IMR-90 (cell line): ENCODE data around the gene GRAMD1A. TPM values are rescaled to one million over a fixed set of nuclear protein-coding genes. Genes with fewer than 3 reads are reported as not detected.

Source experiments
- ATAC-seq: fragments of 200-7000 bp; cut with Tn5 transposase; 2 replicates; pipeline ENCODE4 v1.9.1; 2020; ENCODE audit warnings: low read depth, mild to moderate bottlenecking, moderate library complexity
- BruUV-seq: library from RNA; stranded (reverse); fragments of 400-500 nt; replicated peaks from 2 replicates; lab custom pipeline; 2021; lab: Mats Ljungman, UMichigan
- CTCF ChIA-PET: fragments of 300-600 bp; formaldehyde crosslinking; extraction: SDS; loops from one replicate; lab custom pipeline; 2021; ENCODE audit warnings: antibody characterized with exemption; lab: Yijun Ruan, JAX
- POLR2A ChIA-PET: fragments of 300-600 bp; sonication (Branson Sonifier 250); formaldehyde crosslinking; loops from one replicate; lab custom pipeline; 2022; ENCODE audit warnings: antibody characterized with exemption; ENCODE audit not compliant: unreplicated experiment; lab: Charles Lee
- DNase-seq: peaks from one replicate; pipeline ENCODE4 v3.0.0; 2013
- H2AFZ ChIP-seq: replicated peaks from 2 replicates; pipeline ENCODE3; 2013; ENCODE audit warnings: low read length, mild to moderate bottlenecking; ENCODE audit not compliant: poor library complexity
- H2AK5ac ChIP-seq: 2 replicates; pipeline ENCODE4 v1.6.1; 2013; ENCODE audit warnings: low read depth, low read length, inconsistent platforms
- H2AK9ac ChIP-seq: replicated peaks from 2 replicates; pipeline ENCODE3; 2013; ENCODE audit warnings: mild to moderate bottlenecking, low read depth, low read length, moderate library complexity; ENCODE audit not compliant: poor library complexity
- H2BK120ac ChIP-seq: 2 replicates; pipeline ENCODE4 v1.6.1; 2013; ENCODE audit warnings: low read depth, low read length, inconsistent platforms
- H2BK15ac ChIP-seq: 3 replicates; pipeline ENCODE4 v1.6.1; 2013; ENCODE audit warnings: low read depth, low read length, inconsistent platforms
- H2BK20ac ChIP-seq: 2 replicates; pipeline ENCODE4 v1.6.1; 2013; ENCODE audit warnings: low read depth, mild to moderate bottlenecking, inconsistent platforms, low read length, moderate library complexity
- H2BK5ac ChIP-seq: 2 replicates; pipeline ENCODE4 v1.6.1; 2013; ENCODE audit warnings: mild to moderate bottlenecking, low read depth, low read length, inconsistent platforms; ENCODE audit not compliant: poor library complexity, severe bottlenecking
- H3K14ac ChIP-seq: replicated peaks from 2 replicates; pipeline ENCODE4 v1.6.1; 2013; ENCODE audit warnings: low read depth, low read length, inconsistent platforms
- H3K18ac ChIP-seq: 2 replicates; pipeline ENCODE4 v1.6.1; 2013; ENCODE audit warnings: low read depth, low read length, control low read depth
- H3K23ac ChIP-seq: 2 replicates; pipeline ENCODE4 v1.6.1; 2013; ENCODE audit warnings: low read depth, low read length, inconsistent platforms
- H3K27ac ChIP-seq: 2 replicates; pipeline ENCODE4 v1.5.1; 2013; ENCODE audit warnings: mild to moderate bottlenecking, control low read depth, low read length; ENCODE audit not compliant: insufficient read depth
- H3K27me3 ChIP-seq: 2 replicates; pipeline ENCODE4 v1.6.1; 2013; ENCODE audit warnings: low read length; ENCODE audit not compliant: control insufficient read depth, insufficient read depth
- H3K36me3 ChIP-seq: 2 replicates; pipeline ENCODE4 v1.6.1; 2013; ENCODE audit warnings: low read length, mixed read lengths; ENCODE audit not compliant: control insufficient read depth, insufficient read depth
- H3K4ac ChIP-seq: 2 replicates; pipeline ENCODE4 v1.6.1; 2013; ENCODE audit warnings: low read depth, low read length, inconsistent platforms
- H3K4me1 ChIP-seq: 2 replicates; pipeline ENCODE4 v1.6.1; 2013; ENCODE audit warnings: low read length, mixed read lengths; ENCODE audit not compliant: control insufficient read depth, insufficient read depth
- H3K4me2 ChIP-seq: 2 replicates; pipeline ENCODE4 v1.6.1; 2013; ENCODE audit warnings: low read depth, mild to moderate bottlenecking, control low read depth, low read length, moderate library complexity
- H3K4me3 ChIP-seq: 2 replicates; pipeline ENCODE4 v1.5.1; 2013; ENCODE audit warnings: low read depth, mild to moderate bottlenecking, control low read depth, low read length, moderate library complexity; ENCODE audit not compliant: insufficient read depth
- H3K56ac ChIP-seq: 2 replicates; pipeline ENCODE4 v1.6.1; 2013; ENCODE audit warnings: low read length, inconsistent platforms; ENCODE audit not compliant: insufficient read depth; ENCODE audit errors: extremely low read depth
- H3K79me1 ChIP-seq, 2 experiments: 2 replicates each; pipeline ENCODE4 v1.6.1; 2013; ENCODE audit warnings: low read length in 2 of 2, inconsistent platforms in 1 of 2, low read depth in 1 of 2
- H3K9ac ChIP-seq: 2 replicates; pipeline ENCODE4 v1.6.1; 2013; ENCODE audit warnings: low read depth, low read length, control low read depth
- H3K9me1 ChIP-seq: 2 replicates; pipeline ENCODE4 v1.6.1; 2013; ENCODE audit warnings: low read length, inconsistent platforms; ENCODE audit not compliant: insufficient read depth
- H3K9me3 ChIP-seq: 2 replicates; pipeline ENCODE4 v1.6.1; 2013; ENCODE audit warnings: low read length; ENCODE audit not compliant: control insufficient read depth, insufficient read depth
- H4K20me1 ChIP-seq: 2 replicates; pipeline ENCODE4 v1.6.1; 2013; ENCODE audit warnings: low read length, inconsistent platforms; ENCODE audit not compliant: insufficient read depth
- H4K5ac ChIP-seq: 2 replicates; pipeline ENCODE4 v1.6.1; 2013; ENCODE audit warnings: mild to moderate bottlenecking, low read depth, low read length, control low read depth
- H4K8ac ChIP-seq, 2 experiments: 2 replicates each; pipeline ENCODE4 v1.6.1; 2013; ENCODE audit warnings: low read depth in 2 of 2, low read length in 2 of 2, control low read depth in 1 of 2, inconsistent platforms in 1 of 2
- H4K91ac ChIP-seq: 2 replicates; pipeline ENCODE4 v1.6.1; 2013; ENCODE audit warnings: low read depth, low read length, inconsistent platforms; ENCODE audit not compliant: insufficient read depth
- MAFK ChIP-seq: IDR thresholded peaks from 2 replicates; pipeline ENCODE4 v1.6.1; 2012; ENCODE audit warnings: low read depth, low read length, improper control_type of control experiment
- MXI1 ChIP-seq: IDR thresholded peaks from 2 replicates; pipeline ENCODE4 v1.6.1; 2012; ENCODE audit warnings: low read depth, mild to moderate bottlenecking, low read length, moderate library complexity, borderline replicate concordance
- NFE2L2 ChIP-seq: fragments of 150-350 bp; IDR thresholded peaks from 2 replicates; pipeline ENCODE4 v1.6.1; 2016; ENCODE audit warnings: low read depth, mild to moderate bottlenecking, low read length
- RCOR1 ChIP-seq: IDR thresholded peaks from 2 replicates; pipeline ENCODE4 v1.6.1; 2012; ENCODE audit warnings: mild to moderate bottlenecking, low read length, improper control_type of control experiment; ENCODE audit not compliant: insufficient replicate concordance
- SMC3 ChIP-seq: fragments of 150-350 bp; IDR thresholded peaks from 2 replicates; pipeline ENCODE4 v1.6.1; 2016; ENCODE audit warnings: low read depth, mild to moderate bottlenecking, antibody characterized with exemption, low read length, moderate library complexity
- WGBS, 2 experiments: methylation state at CpG; one replicate each; pipeline versions ENCODE4 v1.1.5 to v1.1.7; 2013; ENCODE audit warnings: missing lambda C conversion rate in 2 of 2; ENCODE audit not compliant: insufficient read length in 1 of 2; ENCODE audit errors: extremely low coverage in 2 of 2; 5-methylcytosine and 5-hydroxymethylcytosine counted together
- dilution Hi-C: fragments of 300-500 bp; cut with HindIII; formaldehyde crosslinking; loops from one replicate; pipeline ENCODE4 v1.14.3; 2018; ENCODE audit warnings: low sequenced_read_pairs; ENCODE audit not compliant: unreplicated experiment
- in situ Hi-C: fragments of 300-500 bp; cut with MboI; formaldehyde crosslinking; loops from 3 replicates; pipeline ENCODE4 v1.14.3; 2019; ENCODE audit warnings: low sequenced_read_pairs, inconsistent platforms, mixed read lengths
- intact Hi-C: fragments of 100-400 bp; cut with micrococcal nuclease; formaldehyde crosslinking; loops from 2 replicates; pipeline ENCODE4 v1.10.0; 2022
- polyA plus RNA-seq, 3 experiments: library from polyadenylated mRNA; depleted of rRNA; stranded (reverse); fragments of >200 nt; gene quantifications; 2 replicates each; pipeline ENCODE4 v1.2.3, GENCODE V29; 2012; ENCODE audit warnings: low replicate concordance in 1 of 3
- total RNA-seq: library from RNA; depleted of rRNA; stranded (reverse); fragments of >200 nt; gene quantifications from 2 replicates; pipeline ENCODE4 v1.2.3, GENCODE V29; 2012
- TF ChIP-seq, protein P1 (sequence below): fragments of 150-350 bp; IDR thresholded peaks from 2 replicates; pipeline ENCODE4 v1.6.1; 2016; ENCODE audit warnings: low read depth, mild to moderate bottlenecking, low read length, moderate library complexity, borderline replicate concordance

Gene GRAMD1A
- total and polyA plus RNA-seq, 2 of the 4 experiments (the other 2 are of a cell fraction), result 11.1 to 63.0 TPM

DNA sequence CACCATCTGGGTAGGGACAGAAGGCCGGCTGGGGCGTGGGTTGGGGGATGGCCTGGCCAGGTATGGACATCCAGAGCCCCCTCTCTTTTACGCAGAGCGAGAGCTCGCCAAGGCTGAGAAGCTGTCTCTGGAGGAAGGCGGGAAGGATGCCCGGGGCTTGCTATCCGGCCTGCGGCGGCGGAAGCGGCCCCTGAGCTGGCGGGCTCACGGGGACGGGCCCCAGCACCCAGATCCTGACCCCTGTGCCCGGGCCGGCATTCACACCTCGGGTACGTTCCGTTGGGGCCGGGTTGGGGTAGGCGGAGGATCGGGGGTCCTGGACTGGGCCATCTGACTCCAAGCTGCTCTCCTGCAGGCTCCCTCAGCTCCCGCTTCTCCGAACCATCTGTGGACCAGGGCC is 21.5 kb downstream of the GRAMD1A start:
- no TSS peak for BruUV-seq
- Histone ChIP-seq H3K36me3 (peaks cover 81% of the 10 kb centered on the region), H4K91ac (no peak overlapping the region), H3K56ac (no peak overlapping the region), H3K79me1 (no peaks in the 10 kb centered on the region; a peak in 1 of 4 replicates), H3K18ac (no peak overlapping the region), H4K5ac (no peak overlapping the region), H3K4me3 (no peak overlapping the region), H2BK15ac (no peak overlapping the region), H2AFZ (no peak overlapping the region), H2AK9ac (no peak overlapping the region), H3K4me1 (no peaks in the 10 kb centered on the region), H4K8ac (no peak overlapping the region), H3K9me3 (no peaks in the 10 kb centered on the region), H3K4ac (no peak overlapping the region), H4K20me1 (no peaks in the 10 kb centered on the region), H3K27me3 (no peaks in the 10 kb centered on the region), H2BK5ac (no peak overlapping the region), H2BK20ac (no peak overlapping the region), H3K27ac (no peak overlapping the region), H3K9me1 (no peaks in the 10 kb centered on the region), H3K14ac (no peak overlapping the region), H2BK120ac (no peak overlapping the region), H3K9ac (no peak overlapping the region), H2AK5ac (no peak overlapping the region), H3K23ac (no peak overlapping the region), H3K4me2 (no peak overlapping the region)
- in situ Hi-C loops, result no loop called here
- POLR2A ChIA-PET, result no interaction called here
- WGBS, 2 experiments, result 97% methylated on average over 18 of the region's 25 CpGs; no CpG with 5 or more reads in 1 of the 2 experiments
- CTCF ChIA-PET, result no interaction called here
- no peak for DNase-seq
- intact Hi-C loops, result no loop called here
- no peak for TF ChIP-seq MXI1
- TF ChIP-seq RCOR1, result no peak
- no peak for TF ChIP-seq SMC3
- TF ChIP-seq MAFK, result no peak
- no peak for TF ChIP-seq NFE2L2
- TF ChIP-seq, protein P1, sequence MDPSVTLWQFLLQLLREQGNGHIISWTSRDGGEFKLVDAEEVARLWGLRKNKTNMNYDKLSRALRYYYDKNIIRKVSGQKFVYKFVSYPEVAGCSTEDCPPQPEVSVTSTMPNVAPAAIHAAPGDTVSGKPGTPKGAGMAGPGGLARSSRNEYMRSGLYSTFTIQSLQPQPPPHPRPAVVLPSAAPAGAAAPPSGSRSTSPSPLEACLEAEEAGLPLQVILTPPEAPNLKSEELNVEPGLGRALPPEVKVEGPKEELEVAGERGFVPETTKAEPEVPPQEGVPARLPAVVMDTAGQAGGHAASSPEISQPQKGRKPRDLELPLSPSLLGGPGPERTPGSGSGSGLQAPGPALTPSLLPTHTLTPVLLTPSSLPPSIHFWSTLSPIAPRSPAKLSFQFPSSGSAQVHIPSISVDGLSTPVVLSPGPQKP, result no peak
- no peak for ATAC-seq
- dilution Hi-C loops, result no loop called here
